ENCODE measurements around the gene VEGFD.

Gene VEGFD

DNA sequence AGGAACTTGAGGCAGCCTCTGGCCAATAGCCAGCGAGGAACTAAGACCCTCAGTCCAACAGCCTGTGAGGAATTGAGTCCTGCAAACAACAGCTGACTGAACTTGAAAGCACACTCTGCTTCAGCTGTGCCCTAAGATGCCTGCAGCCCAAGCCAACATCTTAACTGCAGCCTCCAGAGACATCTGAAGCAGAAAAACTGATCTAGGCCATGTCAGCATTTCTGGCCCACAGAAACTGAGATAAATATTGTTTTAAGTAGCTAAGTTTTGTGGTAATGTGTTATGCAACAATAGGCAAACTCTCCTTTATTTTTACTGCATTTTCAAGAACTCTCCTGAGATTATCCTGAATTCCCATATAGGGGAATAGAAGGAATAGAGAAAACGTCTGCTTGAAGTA, 24.5 kb downstream of the VEGFD start:
- DNase-seq (ENCODE audit: low read depth in 2 of 2): no peak

DNA sequence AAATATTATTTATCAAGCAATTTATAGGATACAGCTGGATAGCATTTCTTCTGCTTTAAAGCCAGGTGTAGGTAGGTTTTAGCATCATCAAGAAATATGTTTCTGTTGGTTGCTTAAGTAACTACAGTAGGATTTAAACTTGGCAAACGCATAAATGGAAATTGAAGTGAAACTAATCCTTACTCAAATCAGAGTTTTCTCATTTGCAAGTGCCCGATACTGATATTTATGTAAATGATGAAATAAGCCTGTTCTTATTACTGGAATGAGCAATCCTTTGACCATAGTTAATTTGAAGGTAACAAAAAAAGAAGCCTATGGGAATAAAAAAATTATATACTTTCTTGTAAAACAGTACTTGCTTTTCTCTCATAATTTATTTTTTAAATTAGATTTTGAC, 25.7 kb downstream of the VEGFD start:
- DNase-seq (ENCODE audit: low read depth in 2 of 2): no peak

DNA sequence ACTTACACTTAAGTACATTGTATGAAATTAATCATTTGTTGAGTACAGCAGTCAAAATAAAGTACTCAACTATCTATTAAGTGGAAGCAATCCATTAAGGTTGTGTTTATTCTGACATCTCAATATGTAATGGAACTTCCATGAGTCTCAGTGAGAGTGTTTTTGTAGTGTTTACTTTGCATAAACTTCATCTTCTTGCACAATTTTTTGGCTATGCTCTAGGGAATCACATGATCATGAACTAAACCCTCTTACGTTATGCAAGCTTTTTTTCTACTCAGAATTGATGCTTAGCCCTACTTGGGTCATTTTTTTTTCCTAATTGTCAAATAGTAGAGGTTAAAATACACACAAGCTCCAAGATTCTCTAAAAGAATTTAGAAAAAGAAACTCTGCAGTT, 27.8 kb downstream of the VEGFD start:
- DNase-seq (ENCODE audit: low read depth in 2 of 2): no peak

DNA sequence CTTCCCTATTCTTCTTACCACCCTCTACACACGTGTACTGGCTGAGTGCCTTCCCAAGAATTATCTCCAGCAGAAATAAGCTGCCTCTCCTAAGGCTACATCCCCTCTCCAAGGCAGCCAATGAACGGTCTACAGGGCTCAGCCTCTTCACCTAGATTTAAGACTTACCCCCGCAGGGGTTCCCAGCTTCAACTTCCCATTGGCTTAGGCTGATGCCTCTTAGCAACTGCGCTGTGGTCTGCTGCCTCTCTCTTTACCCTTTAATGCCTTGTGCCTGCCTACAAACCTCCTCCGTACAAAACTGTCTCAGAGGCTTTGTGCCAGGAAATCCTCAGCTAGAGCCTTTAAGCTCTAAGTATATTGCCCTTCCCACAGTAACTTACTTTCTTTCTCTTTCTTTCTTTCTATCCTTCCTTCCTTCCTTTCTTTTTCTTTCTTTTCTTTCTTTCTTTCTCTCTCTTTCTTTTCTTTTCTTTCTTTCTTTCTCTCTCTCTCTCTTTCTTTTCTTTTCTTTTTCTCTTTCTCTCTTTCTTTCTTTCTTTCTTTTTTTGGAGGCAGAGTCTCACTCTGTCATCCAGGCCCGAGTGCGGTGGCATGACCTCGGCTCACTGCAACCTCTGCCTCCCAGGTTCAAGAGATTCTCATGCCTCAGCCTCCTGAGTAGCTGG, 33.8 kb downstream of the VEGFD start:
- DNase-seq (ENCODE audit: low read depth in 2 of 2): no peak

DNA sequence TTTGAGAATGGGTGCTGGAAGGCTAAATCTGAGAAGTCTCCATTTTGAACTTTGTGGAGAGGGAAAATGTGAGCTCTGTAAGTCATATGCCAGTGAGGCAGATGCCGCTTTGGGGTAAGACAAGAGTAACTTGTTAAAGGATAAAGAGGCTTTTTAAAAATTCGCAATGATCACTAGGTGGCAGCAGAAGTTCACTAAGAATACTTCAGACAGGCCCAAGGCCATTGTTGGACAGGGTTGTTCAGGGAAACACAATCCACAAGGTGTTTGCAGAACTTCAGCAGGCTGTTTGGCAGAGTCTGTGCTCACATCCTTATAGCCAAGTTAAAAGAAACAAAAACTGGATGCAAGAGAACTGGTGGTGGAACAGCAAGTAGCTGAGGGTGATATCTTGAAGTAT, 35.2 kb downstream of the VEGFD start:
- DNase-seq (ENCODE audit: low read depth in 2 of 2): no peak

DNA sequence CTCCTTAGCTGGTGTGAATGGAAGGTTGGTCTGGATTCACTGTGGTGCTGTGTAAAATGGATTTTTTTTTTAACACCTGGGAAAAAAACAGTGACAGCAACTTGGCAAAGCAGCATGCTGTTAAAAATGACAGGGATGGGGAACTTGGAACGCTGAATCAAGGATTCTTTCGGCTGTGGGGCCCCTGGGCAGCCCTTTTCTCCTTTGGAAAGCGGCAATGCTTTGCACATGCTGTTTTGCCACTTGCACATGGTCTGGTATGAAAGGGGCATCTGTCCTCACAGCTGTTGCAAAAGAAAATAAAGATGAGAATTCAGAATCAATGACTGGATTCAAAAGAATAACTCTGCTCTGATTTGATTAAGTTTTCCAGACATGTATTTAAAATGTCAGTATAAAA, 38.2 kb downstream of the VEGFD start:
- no peak for DNase-seq (ENCODE audit: low read depth in 2 of 2)

DNA sequence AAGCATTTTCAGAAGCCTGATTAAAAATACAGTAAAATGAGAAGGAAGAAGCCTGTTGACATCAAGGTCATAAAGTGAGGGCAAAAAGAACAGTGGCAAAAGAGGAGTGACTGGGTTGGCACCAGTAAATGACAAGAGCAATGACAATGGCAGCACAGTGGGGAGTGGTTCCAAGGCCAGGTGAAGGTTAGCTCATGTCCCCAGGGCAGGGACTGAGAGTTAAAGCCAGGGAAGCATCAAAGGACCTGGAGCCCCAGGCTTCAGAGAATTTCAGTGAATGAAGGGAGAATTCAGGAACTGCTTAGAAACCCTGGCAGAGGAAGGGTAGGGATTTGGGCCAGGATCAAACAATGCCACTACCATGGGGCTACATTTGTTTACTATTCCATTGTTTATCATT, 40.1 kb downstream of the VEGFD start:
- no peak for DNase-seq (ENCODE audit: low read depth in 2 of 2)

DNA sequence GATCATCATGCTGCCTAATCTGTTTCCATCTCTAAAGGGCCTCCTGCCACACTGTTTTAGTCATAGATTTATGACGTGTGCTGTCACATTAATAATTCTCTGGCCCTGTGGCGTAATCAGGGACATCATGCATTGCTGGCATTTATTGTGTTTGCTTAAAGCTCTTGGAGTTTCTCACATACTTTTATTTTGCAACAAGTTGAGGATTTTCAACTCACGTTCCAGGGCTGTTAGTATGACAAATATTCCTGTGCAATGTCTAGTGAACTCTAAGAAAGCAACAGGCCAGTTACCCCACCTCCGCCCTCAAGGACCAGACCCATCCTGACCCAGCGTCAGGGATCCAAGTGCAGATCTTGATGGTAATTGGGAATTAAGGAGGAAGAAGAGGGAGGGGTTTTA, 41.1 kb downstream of the VEGFD start:
- no peak for DNase-seq (ENCODE audit: low read depth in 2 of 2)

DNA sequence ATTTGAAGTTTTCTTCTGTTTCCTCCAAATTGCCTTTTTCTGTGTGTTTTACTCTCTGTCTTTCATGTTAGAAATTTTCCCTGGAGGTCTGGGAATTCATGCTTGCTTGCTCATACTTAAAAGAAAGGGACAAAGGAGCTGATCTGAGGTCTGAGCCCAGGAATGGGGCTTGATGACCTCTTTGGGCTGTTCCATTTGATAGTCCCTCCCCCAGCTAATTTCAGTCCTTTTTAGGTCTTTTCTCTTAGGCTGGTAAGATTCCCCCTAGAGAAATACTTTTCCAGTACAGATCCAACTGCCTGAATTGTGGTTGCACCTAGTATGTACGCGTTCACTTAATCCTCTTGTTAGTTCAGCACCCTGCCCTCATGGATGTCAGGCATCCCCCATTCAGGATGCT, 43.3 kb downstream of the VEGFD start:
- no peak for DNase-seq (ENCODE audit: low read depth in 2 of 2)

DNA sequence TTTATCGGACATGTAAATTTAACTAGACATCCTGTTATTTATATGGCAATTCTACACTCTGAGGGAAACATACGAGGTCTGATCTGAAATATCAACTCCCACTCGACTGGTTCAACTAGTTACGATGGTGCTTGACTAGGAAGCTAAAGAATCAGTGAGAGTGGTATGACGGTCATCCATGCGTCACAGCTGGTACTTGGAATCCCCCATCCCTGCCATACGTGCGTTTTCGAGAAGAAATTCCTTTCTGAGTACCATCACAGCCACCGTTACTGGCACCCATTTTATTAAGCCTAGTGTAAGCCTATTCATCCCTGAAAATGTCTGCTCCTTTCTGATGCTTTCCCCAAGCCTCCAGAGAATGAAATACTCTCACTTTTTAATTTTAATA, 48.2 kb downstream of the VEGFD start:
- no peak for DNase-seq (ENCODE audit: low read depth in 2 of 2)

DNA sequence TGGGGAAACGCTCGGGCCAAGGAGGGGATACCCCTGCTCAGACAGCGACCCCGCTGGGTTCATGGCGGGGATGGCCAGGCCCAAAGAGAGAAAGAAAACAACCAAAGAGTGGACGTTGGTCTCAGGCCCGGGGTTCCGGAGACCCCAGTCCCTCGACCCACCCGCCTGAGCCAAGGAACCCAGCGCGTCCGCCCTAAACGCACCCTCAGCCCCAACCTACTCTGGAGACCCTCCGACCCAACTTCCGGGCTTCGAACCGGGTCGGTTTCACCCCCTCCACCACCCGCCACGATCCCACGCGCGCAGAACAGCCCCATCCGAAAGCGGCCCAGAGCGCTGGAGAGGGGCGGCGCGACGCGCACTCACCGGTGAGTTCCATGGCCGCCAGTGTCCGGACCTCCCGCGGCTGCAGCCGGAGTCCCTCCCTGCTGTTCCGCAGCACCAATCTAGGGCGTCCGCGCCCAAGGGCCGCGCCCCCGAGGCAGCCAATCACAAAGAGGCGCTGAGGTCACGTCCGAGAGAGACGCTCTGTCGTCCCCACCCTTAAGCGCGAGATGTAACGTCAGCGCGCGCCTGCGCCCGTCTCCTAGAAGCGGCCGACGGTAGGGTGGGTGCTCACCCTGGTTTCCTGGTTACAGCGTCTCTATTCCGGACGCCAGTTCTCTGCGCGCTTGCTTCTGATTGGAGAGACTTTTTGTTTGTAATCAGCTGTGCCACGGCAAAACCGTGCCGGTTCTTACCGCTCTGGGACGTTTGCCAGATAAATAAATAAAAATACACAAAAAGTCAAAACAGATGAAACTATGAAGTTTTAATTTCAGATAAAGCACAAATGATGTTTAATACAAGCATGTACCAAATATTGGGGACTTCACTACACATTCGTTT, 48.8 kb downstream of the VEGFD start, which contains the start of gene PIGA:
Gene PIGA, minus strand, starts transcription at position 389 of the 888 bp plus-strand sequence. CDS start 3,593 bp downstream, outside the sequence.
- peak; percentile 78 to 84 for DNase-seq (ENCODE audit: low read depth in 2 of 2)

DNA sequence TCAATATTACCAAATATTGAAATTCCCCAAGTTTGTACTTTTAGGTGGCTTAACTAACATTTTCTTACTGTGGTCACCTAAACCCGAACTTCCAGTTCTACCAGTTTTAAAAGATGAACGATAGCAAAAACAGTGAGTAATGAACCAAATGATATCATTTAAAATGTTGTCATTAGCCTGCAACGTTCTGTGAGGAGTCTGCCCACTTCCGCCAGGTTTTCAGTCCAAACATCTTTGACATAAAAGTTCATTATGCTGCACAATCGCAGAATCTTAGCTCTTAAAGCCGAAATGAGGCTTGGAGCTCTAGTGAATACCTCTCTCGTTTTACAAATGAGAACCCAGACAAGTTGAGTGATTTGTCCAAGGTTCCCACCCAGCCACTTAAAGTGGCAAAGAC, 49.7 kb downstream of the VEGFD start:
- DNase-seq (ENCODE audit: low read depth in 2 of 2): no peak

DNA sequence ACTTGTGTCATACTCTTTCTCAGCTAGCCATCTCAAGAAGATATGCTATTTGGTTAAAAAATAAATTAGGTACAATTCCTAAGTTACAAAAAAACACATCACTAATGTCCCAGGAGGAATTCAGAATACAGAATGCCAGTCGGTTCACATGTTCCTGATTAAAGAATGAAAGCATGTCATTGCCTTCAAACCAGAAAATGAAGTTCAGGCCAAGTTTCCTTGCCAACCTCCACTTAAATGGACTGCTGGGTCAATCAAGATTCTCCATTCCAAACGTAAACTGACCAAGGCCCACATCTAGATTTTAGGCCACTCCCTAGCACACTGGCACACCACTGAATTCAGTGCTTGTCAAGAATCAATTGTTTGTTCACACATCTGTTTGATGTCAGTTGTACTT, 55.4 kb downstream of the VEGFD start:
- no peak for DNase-seq (ENCODE audit: low read depth in 2 of 2)

DNA sequence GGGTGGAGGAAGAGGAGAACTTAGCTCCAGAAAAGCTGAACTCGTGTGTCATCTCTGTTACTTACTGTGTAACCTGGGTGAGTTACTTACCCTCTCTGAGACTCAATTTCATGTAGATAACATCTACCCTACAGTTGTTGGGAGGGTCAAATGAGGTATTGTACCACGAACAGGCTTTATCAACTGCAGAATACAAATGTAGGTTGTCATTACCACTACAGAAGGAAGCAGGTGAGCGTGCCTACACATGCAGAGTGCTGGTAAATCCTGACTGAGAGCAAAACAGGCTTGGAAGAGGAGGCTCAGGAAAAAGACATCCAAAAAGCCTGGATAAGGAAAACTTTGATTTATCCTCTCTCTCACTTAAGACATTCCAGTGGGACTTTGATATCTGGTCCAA, 56.1 kb downstream of the VEGFD start:
- DNase-seq (ENCODE audit: low read depth in 2 of 2): no peak

DNA sequence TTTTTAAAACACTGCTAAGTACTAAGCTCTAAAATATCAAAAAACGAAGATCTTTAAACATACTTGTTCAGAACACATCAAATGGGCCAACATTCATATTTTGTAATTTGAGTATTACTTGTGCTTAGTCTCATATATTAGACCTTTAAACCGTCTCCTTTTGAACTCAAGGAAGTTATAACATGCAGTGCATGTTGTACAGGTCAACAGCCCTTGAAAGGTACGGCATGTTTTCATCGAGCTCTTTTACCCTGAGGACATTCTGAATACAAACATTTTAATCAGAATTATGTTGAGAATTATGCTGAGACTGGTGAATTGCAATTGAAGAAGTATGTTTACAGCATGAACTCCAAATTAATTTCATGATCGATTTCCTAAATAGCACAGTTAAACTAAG, 61.7 kb downstream of the VEGFD start:
- no peak for DNase-seq (ENCODE audit: low read depth in 2 of 2)

DNA sequence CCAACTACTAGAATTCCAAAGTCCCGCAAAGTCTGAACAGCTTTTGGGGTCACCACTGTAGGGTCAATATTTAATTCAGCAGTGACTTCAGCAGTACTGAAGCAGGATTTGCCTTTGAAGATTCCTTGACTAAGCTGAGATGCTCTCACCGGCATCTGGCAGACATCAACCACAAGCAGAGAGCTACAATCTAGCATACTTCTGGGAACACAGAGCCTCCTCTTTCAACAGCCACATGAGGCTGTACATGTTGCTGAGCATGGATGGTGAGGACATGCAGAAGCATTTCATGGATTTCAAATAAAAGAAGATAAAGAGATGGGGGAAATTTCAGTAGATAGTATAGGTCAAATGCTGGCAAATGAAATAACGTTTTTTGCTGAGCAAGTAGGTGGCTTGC, 62.1 kb downstream of the VEGFD start:
- no peak for DNase-seq (ENCODE audit: low read depth in 2 of 2)

DNA sequence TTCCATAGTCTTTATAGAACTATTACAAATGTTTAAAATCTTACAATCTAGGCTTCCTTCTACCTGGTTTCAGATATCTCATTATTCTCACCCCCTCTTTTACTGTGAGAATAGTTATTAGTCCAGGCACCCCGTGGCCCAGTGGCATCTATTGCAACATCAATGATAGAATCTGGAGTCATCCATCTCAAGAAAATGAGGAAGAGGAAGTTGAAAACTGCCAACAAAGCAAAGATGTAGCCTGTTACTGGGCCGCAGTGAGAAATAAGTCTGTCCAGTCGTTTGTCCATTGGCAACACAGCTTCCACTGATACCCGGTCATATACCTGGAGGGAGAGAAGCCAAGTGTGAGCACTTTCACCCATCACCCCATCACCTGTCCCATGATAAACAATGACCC, 62.8 kb downstream of the VEGFD start:
- DNase-seq (ENCODE audit: low read depth in 2 of 2): no peak

DNA sequence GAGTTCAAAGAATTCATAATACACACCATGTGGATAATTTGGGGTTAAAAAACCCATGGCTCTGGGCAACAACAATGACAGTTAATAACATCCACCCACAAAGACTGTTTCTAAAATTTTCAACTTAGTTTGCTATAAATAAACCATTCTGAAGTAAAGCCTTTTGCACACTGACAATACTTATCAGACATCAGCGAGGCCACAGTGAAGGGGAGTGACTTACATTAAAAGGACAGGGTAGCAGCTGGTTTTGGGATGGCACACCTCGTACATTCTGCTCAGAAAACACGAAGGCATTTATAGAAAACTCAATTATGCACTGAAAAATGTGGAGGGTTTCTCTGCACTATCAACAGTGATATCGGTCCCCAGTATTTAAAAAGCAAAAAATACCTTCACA, 63.9 kb downstream of the VEGFD start:
- no peak for DNase-seq (ENCODE audit: low read depth in 2 of 2)

DNA sequence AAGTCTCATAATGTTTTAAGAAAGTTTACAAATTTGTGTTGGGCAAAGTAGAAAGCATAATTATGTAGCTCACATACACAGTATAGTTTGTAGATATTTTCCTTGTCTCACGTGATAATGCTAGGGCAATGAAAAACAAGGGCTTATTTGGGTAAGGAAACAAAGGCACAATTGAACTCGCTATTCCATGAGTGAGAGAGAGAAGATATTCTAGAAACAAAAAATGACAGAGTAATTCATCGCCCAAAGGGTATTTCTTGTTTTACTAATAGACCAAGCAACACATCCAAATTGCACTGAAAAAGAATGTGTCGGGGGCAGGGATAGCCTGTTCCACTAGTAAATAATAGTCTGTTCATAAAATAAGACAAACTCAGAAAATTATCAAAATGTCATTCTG, 65.1 kb downstream of the VEGFD start:
- DNase-seq (ENCODE audit: low read depth in 2 of 2): no peak

DNA sequence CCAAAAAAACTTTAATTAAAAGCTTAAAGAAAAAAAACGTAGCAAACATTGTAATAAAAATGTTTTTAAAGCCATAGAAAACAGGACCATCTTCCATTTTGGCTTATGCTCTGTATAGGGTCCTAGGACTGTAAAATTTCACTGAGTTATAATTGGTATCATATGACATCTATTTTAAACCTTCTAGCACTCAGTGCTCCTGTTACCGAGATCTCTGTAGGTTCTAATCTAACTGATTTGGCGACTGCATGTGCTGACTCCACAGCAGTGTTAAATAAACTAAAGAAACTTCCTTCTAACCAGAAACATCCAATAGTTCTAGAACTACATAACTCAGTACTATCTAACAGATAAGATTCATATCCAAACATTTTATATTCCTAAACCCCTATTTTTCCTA, 68.7 kb downstream of the VEGFD start, which contains the start of gene ASB11:
Gene ASB11, minus strand, starts transcription at position 132 of the 400 bp plus-strand sequence. Its CDS starts 35 bp downstream, at position 97.
- DNase-seq (ENCODE audit: low read depth in 2 of 2): no peak

DNA sequence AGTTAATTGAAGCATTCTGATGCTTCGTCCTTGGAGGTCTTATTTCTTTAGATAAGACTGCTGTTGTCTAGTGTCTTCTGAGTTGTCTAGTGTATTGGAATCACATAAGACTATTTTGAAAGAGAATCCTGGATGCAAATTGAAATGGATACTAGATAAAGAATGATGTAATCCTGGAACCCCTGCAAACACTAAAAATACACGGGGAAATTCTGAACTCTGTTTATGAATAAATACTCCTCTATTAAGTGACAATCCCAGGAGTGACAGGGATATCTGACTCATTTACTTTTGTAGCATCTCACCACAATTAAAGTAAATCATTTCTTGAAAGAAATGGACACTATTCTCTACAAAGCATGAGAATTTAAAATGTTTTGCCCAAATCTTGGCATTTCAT, 69.7 kb downstream of the VEGFD start:
- no peak for DNase-seq (ENCODE audit: low read depth in 2 of 2)

DNA sequence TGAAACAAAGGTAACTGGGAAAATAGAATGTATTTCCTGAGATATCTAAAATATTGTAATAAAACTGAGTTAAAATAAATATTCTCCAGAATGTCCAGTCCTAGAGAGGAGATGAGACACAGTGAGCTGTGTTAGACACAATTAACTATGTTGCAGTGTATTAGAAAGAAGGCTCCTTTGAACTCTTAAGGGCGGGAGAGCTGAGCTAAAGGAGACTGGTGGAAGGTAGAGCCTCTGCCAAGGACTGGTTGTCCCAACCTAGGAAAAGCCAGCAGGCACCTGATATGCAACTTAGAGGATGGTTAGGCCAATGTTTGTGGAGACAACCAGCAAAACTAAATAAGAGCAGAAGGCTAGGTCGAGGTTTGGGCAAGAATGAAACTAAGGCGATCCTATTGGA, 73.1 kb downstream of the VEGFD start:
- DNase-seq (ENCODE audit: low read depth in 2 of 2): no peak

DNA sequence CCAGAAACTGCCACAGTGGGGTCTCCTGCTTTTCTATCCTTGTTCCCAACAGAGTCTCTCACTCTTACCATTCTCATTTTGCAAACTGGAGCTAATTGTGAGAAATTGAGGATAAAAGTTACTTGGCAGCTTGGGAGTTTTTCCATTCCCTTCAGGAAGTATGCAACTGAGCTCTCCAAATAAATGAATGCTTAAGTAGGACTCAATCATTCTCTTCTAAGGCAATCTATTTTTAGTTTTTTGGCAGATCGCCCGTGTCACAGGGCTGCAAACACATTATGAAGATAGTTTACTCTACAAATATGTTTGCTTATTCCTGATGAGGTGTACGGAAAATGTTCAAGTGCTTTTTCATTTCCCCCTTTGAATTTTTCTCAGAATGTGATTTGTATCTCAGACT, 74.1 kb downstream of the VEGFD start:
- DNase-seq (ENCODE audit: low read depth in 2 of 2): no peak
